IMR-90 (cell line): ENCODE data around the gene NCAM1. TPM values are rescaled to one million over a fixed set of nuclear protein-coding genes. Genes with fewer than 3 reads are reported as not detected.

ENCODE experiments used
- ATAC-seq: fragments of 200-7000 bp; cut with Tn5 transposase; 2 replicates; pipeline ENCODE4 v1.9.1; 2020; ENCODE audit warnings: low read depth, mild to moderate bottlenecking, moderate library complexity
- BruUV-seq: library from RNA; stranded (reverse); fragments of 400-500 nt; replicated peaks from 2 replicates; lab custom pipeline; 2021; lab: Mats Ljungman, UMichigan
- CTCF ChIA-PET: fragments of 300-600 bp; formaldehyde crosslinking; extraction: SDS; loops from one replicate; lab custom pipeline; 2021; ENCODE audit warnings: antibody characterized with exemption; lab: Yijun Ruan, JAX
- POLR2A ChIA-PET: fragments of 300-600 bp; sonication (Branson Sonifier 250); formaldehyde crosslinking; loops from one replicate; lab custom pipeline; 2022; ENCODE audit warnings: antibody characterized with exemption; ENCODE audit not compliant: unreplicated experiment; lab: Charles Lee
- DNase-seq: peaks from one replicate; pipeline ENCODE4 v3.0.0; 2013
- H2AFZ ChIP-seq: replicated peaks from 2 replicates; pipeline ENCODE3; 2013; ENCODE audit warnings: low read length, mild to moderate bottlenecking; ENCODE audit not compliant: poor library complexity
- H2AK5ac ChIP-seq: 2 replicates; pipeline ENCODE4 v1.6.1; 2013; ENCODE audit warnings: low read depth, low read length, inconsistent platforms
- H2AK9ac ChIP-seq: replicated peaks from 2 replicates; pipeline ENCODE3; 2013; ENCODE audit warnings: mild to moderate bottlenecking, low read depth, low read length, moderate library complexity; ENCODE audit not compliant: poor library complexity
- H2BK120ac ChIP-seq: 2 replicates; pipeline ENCODE4 v1.6.1; 2013; ENCODE audit warnings: low read depth, low read length, inconsistent platforms
- H2BK15ac ChIP-seq: 3 replicates; pipeline ENCODE4 v1.6.1; 2013; ENCODE audit warnings: low read depth, low read length, inconsistent platforms
- H2BK20ac ChIP-seq: 2 replicates; pipeline ENCODE4 v1.6.1; 2013; ENCODE audit warnings: low read depth, mild to moderate bottlenecking, inconsistent platforms, low read length, moderate library complexity
- H2BK5ac ChIP-seq: 2 replicates; pipeline ENCODE4 v1.6.1; 2013; ENCODE audit warnings: mild to moderate bottlenecking, low read depth, low read length, inconsistent platforms; ENCODE audit not compliant: poor library complexity, severe bottlenecking
- H3K14ac ChIP-seq: replicated peaks from 2 replicates; pipeline ENCODE4 v1.6.1; 2013; ENCODE audit warnings: low read depth, low read length, inconsistent platforms
- H3K18ac ChIP-seq: 2 replicates; pipeline ENCODE4 v1.6.1; 2013; ENCODE audit warnings: low read depth, low read length, control low read depth
- H3K23ac ChIP-seq: 2 replicates; pipeline ENCODE4 v1.6.1; 2013; ENCODE audit warnings: low read depth, low read length, inconsistent platforms
- H3K27ac ChIP-seq: 2 replicates; pipeline ENCODE4 v1.5.1; 2013; ENCODE audit warnings: mild to moderate bottlenecking, control low read depth, low read length; ENCODE audit not compliant: insufficient read depth
- H3K27me3 ChIP-seq: 2 replicates; pipeline ENCODE4 v1.6.1; 2013; ENCODE audit warnings: low read length; ENCODE audit not compliant: control insufficient read depth, insufficient read depth
- H3K36me3 ChIP-seq: 2 replicates; pipeline ENCODE4 v1.6.1; 2013; ENCODE audit warnings: low read length, mixed read lengths; ENCODE audit not compliant: control insufficient read depth, insufficient read depth
- H3K4ac ChIP-seq: 2 replicates; pipeline ENCODE4 v1.6.1; 2013; ENCODE audit warnings: low read depth, low read length, inconsistent platforms
- H3K4me1 ChIP-seq: 2 replicates; pipeline ENCODE4 v1.6.1; 2013; ENCODE audit warnings: low read length, mixed read lengths; ENCODE audit not compliant: control insufficient read depth, insufficient read depth
- H3K4me2 ChIP-seq: 2 replicates; pipeline ENCODE4 v1.6.1; 2013; ENCODE audit warnings: low read depth, mild to moderate bottlenecking, control low read depth, low read length, moderate library complexity
- H3K4me3 ChIP-seq: 2 replicates; pipeline ENCODE4 v1.5.1; 2013; ENCODE audit warnings: low read depth, mild to moderate bottlenecking, control low read depth, low read length, moderate library complexity; ENCODE audit not compliant: insufficient read depth
- H3K56ac ChIP-seq: 2 replicates; pipeline ENCODE4 v1.6.1; 2013; ENCODE audit warnings: low read length, inconsistent platforms; ENCODE audit not compliant: insufficient read depth; ENCODE audit errors: extremely low read depth
- H3K79me1 ChIP-seq, 2 experiments: 2 replicates each; pipeline ENCODE4 v1.6.1; 2013; ENCODE audit warnings: low read length in 2 of 2, inconsistent platforms in 1 of 2, low read depth in 1 of 2
- H3K9ac ChIP-seq: 2 replicates; pipeline ENCODE4 v1.6.1; 2013; ENCODE audit warnings: low read depth, low read length, control low read depth
- H3K9me1 ChIP-seq: 2 replicates; pipeline ENCODE4 v1.6.1; 2013; ENCODE audit warnings: low read length, inconsistent platforms; ENCODE audit not compliant: insufficient read depth
- H3K9me3 ChIP-seq: 2 replicates; pipeline ENCODE4 v1.6.1; 2013; ENCODE audit warnings: low read length; ENCODE audit not compliant: control insufficient read depth, insufficient read depth
- H4K20me1 ChIP-seq: 2 replicates; pipeline ENCODE4 v1.6.1; 2013; ENCODE audit warnings: low read length, inconsistent platforms; ENCODE audit not compliant: insufficient read depth
- H4K5ac ChIP-seq: 2 replicates; pipeline ENCODE4 v1.6.1; 2013; ENCODE audit warnings: mild to moderate bottlenecking, low read depth, low read length, control low read depth
- H4K8ac ChIP-seq, 2 experiments: 2 replicates each; pipeline ENCODE4 v1.6.1; 2013; ENCODE audit warnings: low read depth in 2 of 2, low read length in 2 of 2, control low read depth in 1 of 2, inconsistent platforms in 1 of 2
- H4K91ac ChIP-seq: 2 replicates; pipeline ENCODE4 v1.6.1; 2013; ENCODE audit warnings: low read depth, low read length, inconsistent platforms; ENCODE audit not compliant: insufficient read depth
- BHLHE40 ChIP-seq: fragments of 150-350 bp; IDR thresholded peaks from 2 replicates; pipeline ENCODE4 v1.6.1; 2016; ENCODE audit warnings: mild to moderate bottlenecking, low read depth, low read length
- CEBPB ChIP-seq: IDR thresholded peaks from 2 replicates; pipeline ENCODE4 v1.6.1; 2012; ENCODE audit warnings: low read depth, low read length, improper control_type of control experiment
- CHD1 ChIP-seq: IDR thresholded peaks from 2 replicates; pipeline ENCODE4 v1.6.1; 2012; ENCODE audit warnings: low read depth, low read length, improper control_type of control experiment
- CTCF ChIP-seq: conservative IDR thresholded peaks from 2 replicates; pipeline ENCODE4 v1.5.1; 2012; ENCODE audit warnings: mild to moderate bottlenecking, low read depth, low read length, improper control_type of control experiment
- ELK1 ChIP-seq: fragments of 150-350 bp; IDR thresholded peaks from 2 replicates; pipeline ENCODE4 v1.6.1; 2016; ENCODE audit warnings: low read depth, mild to moderate bottlenecking, low read length, moderate library complexity, borderline replicate concordance
- FOS ChIP-seq: fragments of 150-350 bp; IDR thresholded peaks from 2 replicates; pipeline ENCODE4 v1.6.1; 2016; ENCODE audit warnings: low read depth, low read length
- MAFK ChIP-seq: IDR thresholded peaks from 2 replicates; pipeline ENCODE4 v1.6.1; 2012; ENCODE audit warnings: low read depth, low read length, improper control_type of control experiment
- MAZ ChIP-seq: IDR thresholded peaks from 2 replicates; pipeline ENCODE4 v1.6.1; 2012; ENCODE audit warnings: low read depth, mild to moderate bottlenecking, low read length, improper control_type of control experiment, moderate library complexity, borderline replicate concordance
- MXI1 ChIP-seq: IDR thresholded peaks from 2 replicates; pipeline ENCODE4 v1.6.1; 2012; ENCODE audit warnings: low read depth, mild to moderate bottlenecking, low read length, moderate library complexity, borderline replicate concordance
- NFE2L2 ChIP-seq: fragments of 150-350 bp; IDR thresholded peaks from 2 replicates; pipeline ENCODE4 v1.6.1; 2016; ENCODE audit warnings: low read depth, mild to moderate bottlenecking, low read length
- POLR2A ChIP-seq: IDR thresholded peaks from 2 replicates; pipeline ENCODE4 v1.6.1; 2012; ENCODE audit warnings: mild to moderate bottlenecking, low read depth, low read length
- RAD21 ChIP-seq: IDR thresholded peaks from 2 replicates; pipeline ENCODE4 v1.6.1; 2012; ENCODE audit warnings: low read length, improper control_type of control experiment
- RCOR1 ChIP-seq: IDR thresholded peaks from 2 replicates; pipeline ENCODE4 v1.6.1; 2012; ENCODE audit warnings: mild to moderate bottlenecking, low read length, improper control_type of control experiment; ENCODE audit not compliant: insufficient replicate concordance
- RFX5 ChIP-seq: IDR thresholded peaks from 2 replicates; pipeline ENCODE4 v1.8.0; 2012; ENCODE audit warnings: low read depth, mild to moderate bottlenecking, low read length, moderate library complexity
- SMC3 ChIP-seq: fragments of 150-350 bp; IDR thresholded peaks from 2 replicates; pipeline ENCODE4 v1.6.1; 2016; ENCODE audit warnings: low read depth, mild to moderate bottlenecking, antibody characterized with exemption, low read length, moderate library complexity
- USF2 ChIP-seq: fragments of 150-350 bp; IDR thresholded peaks from 2 replicates; pipeline ENCODE4 v1.6.1; 2017; ENCODE audit warnings: mild to moderate bottlenecking, antibody characterized with exemption, low read length, low read depth
- WGBS, 2 experiments: methylation state at CpG; one replicate each; pipeline versions ENCODE4 v1.1.5 to v1.1.7; 2013; ENCODE audit warnings: missing lambda C conversion rate in 2 of 2; ENCODE audit not compliant: insufficient read length in 1 of 2; ENCODE audit errors: extremely low coverage in 2 of 2; 5-methylcytosine and 5-hydroxymethylcytosine counted together
- dilution Hi-C: fragments of 300-500 bp; cut with HindIII; formaldehyde crosslinking; loops from one replicate; pipeline ENCODE4 v1.14.3; 2018; ENCODE audit warnings: low sequenced_read_pairs; ENCODE audit not compliant: unreplicated experiment
- in situ Hi-C: fragments of 300-500 bp; cut with MboI; formaldehyde crosslinking; loops from 3 replicates; pipeline ENCODE4 v1.14.3; 2019; ENCODE audit warnings: low sequenced_read_pairs, inconsistent platforms, mixed read lengths
- intact Hi-C: fragments of 100-400 bp; cut with micrococcal nuclease; formaldehyde crosslinking; loops from 2 replicates; pipeline ENCODE4 v1.10.0; 2022
- polyA plus RNA-seq, 3 experiments: library from polyadenylated mRNA; depleted of rRNA; stranded (reverse); fragments of >200 nt; gene quantifications; 2 replicates each; pipeline ENCODE4 v1.2.3, GENCODE V29; 2012; ENCODE audit warnings: low replicate concordance in 1 of 3
- total RNA-seq: library from RNA; depleted of rRNA; stranded (reverse); fragments of >200 nt; gene quantifications from 2 replicates; pipeline ENCODE4 v1.2.3, GENCODE V29; 2012

The NCAM1 gene
- total and polyA plus RNA-seq, 2 of the 4 experiments (the other 2 are of a cell fraction), result 0.09 to 0.18 TPM

GRCh38 chr11:113073290-113073953 is 112.2 kb downstream of the NCAM1 start:
- Histone ChIP-seq H3K18ac (no peak overlapping the region), H2AK9ac (no peak overlapping the region), H3K9me3 (peaks cover 14% of the 10 kb centered on the region), H2AK5ac (no peak overlapping the region), H4K5ac (no peak overlapping the region), H3K27ac (no peak overlapping the region), H3K9ac (no peak overlapping the region), H3K36me3 (no peaks in the 10 kb centered on the region), H3K4me3 (no peak overlapping the region), H2BK5ac (no peak overlapping the region), H3K56ac (no peak overlapping the region), H3K4me2 (no peak overlapping the region), H3K4ac (no peak overlapping the region), H3K27me3 (no peaks in the 10 kb centered on the region), H2BK20ac (no peak overlapping the region), H4K20me1 (no peaks in the 10 kb centered on the region), H4K91ac (no peak overlapping the region), H3K4me1 (no peaks in the 10 kb centered on the region), H2AFZ (no peak overlapping the region), H3K79me1 (no peaks in the 10 kb centered on the region), H2BK15ac (no peak overlapping the region), H3K14ac (no peak overlapping the region), H3K23ac (no peak overlapping the region), H4K8ac (no peak overlapping the region), H3K9me1 (no peaks in the 10 kb centered on the region), H2BK120ac (no peak overlapping the region)
- POLR2A ChIA-PET, result no interaction called here
- no CpG with 5 or more reads among the region's 3 CpGs for WGBS, 2 experiments
- dilution Hi-C loops (no loop called here), in situ Hi-C loops (no loop called here), intact Hi-C loops (no loop called here)
- no peak for DNase-seq
- CTCF ChIA-PET, result no interaction called here
- BruUV-seq, result no TSS peak
- no peak for TF ChIP-seq MAFK
- TF ChIP-seq MAZ, result no peak
- no peak for TF ChIP-seq RAD21
- TF ChIP-seq POLR2A, result no peak
- no peak for TF ChIP-seq RCOR1
- no peak for TF ChIP-seq SMC3
- TF ChIP-seq RFX5, result no peak
- TF ChIP-seq FOS, result no peak
- TF ChIP-seq NFE2L2, result no peak
- TF ChIP-seq BHLHE40, result no peak
- TF ChIP-seq USF2, result no peak
- TF ChIP-seq ELK1, result no peak
- no peak for TF ChIP-seq MXI1
- no peak for TF ChIP-seq CEBPB
- TF ChIP-seq CHD1, result no peak
- TF ChIP-seq CTCF, result no peak
- no peak for ATAC-seq
